CD14-positive monocyte (primary cell): ENCODE results near the gene IGFN1. TPM values are rescaled to one million over a fixed set of nuclear protein-coding genes. Genes with fewer than 3 reads are reported as not detected.

Source experiments
- DNase-seq, 3 donors: peaks; one replicate each; pipeline ENCODE4 v3.0.0-alpha.2; 2011 to 2022
- H2AFZ ChIP-seq: 2 replicates; pipeline ENCODE4 v1.6.0; 2012; ENCODE audit warnings: mild to moderate bottlenecking, low read depth, low read length, inconsistent platforms; ENCODE audit not compliant: insufficient read depth, poor library complexity, severe bottlenecking
- H3K27ac ChIP-seq, 2 donors: 1 replicate in 1 of 2; 2 replicates in 1 of 2; pipeline ENCODE4 v1.5.1; 2012 to 2013; ENCODE audit warnings: low read length in 2 of 2, control low read depth in 1 of 2, inconsistent platforms in 1 of 2, low read depth in 1 of 2, mild to moderate bottlenecking in 1 of 2
- H3K27me3 ChIP-seq, 2 donors: one replicate each; pipeline versions ENCODE4 v1.6.0 to v1.6.1; 2011 to 2013; ENCODE audit warnings: low read length in 2 of 2; ENCODE audit not compliant: control insufficient read depth in 2 of 2, insufficient read depth in 2 of 2
- H3K36me3 ChIP-seq, 2 donors: replicated peaks in 1 of 2; 1 replicate in 1 of 2; 2 replicates in 1 of 2; pipeline versions ENCODE4 v1.5.1 to v1.6.1; 2012 to 2013; ENCODE audit warnings: low read length in 2 of 2, control low read depth in 1 of 2, inconsistent platforms in 1 of 2, mild to moderate bottlenecking in 1 of 2; ENCODE audit not compliant: insufficient read depth in 2 of 2, control insufficient read depth in 1 of 2
- H3K4me1 ChIP-seq, 2 donors: 1 replicate in 1 of 2; 2 replicates in 1 of 2; pipeline versions ENCODE4 v1.5.1 to v1.6.1; 2012 to 2013; ENCODE audit warnings: low read length in 2 of 2, control low read depth in 1 of 2, inconsistent platforms in 1 of 2, mild to moderate bottlenecking in 1 of 2, moderate library complexity in 1 of 2; ENCODE audit not compliant: insufficient read depth in 2 of 2, control insufficient read depth in 1 of 2
- H3K4me2 ChIP-seq: replicated peaks from 2 replicates; pipeline ENCODE3; 2012; ENCODE audit warnings: low read length, moderate library complexity, mild to moderate bottlenecking; ENCODE audit not compliant: poor library complexity, severe bottlenecking; ENCODE audit errors: extremely low read depth
- H3K4me3 ChIP-seq, 3 experiments: fragments of 200-600 bp in 1 of 3; sonication (generic) in 1 of 3; replicated peaks in 1 of 3; 1 replicate in 2 of 3; 2 replicates in 1 of 3; pipeline ENCODE4 v1.5.1; 2011 to 2013; ENCODE audit warnings: low read length in 3 of 3, mild to moderate bottlenecking in 3 of 3, control low read depth in 2 of 3, low read depth in 2 of 3, inconsistent platforms in 1 of 3, moderate library complexity in 1 of 3
- H3K79me2 ChIP-seq: 2 replicates; pipeline ENCODE4 v1.6.0; 2012; ENCODE audit warnings: mild to moderate bottlenecking, control low read depth, inconsistent platforms, low read length, moderate library complexity; ENCODE audit not compliant: insufficient read depth
- H3K9ac ChIP-seq: 2 replicates; pipeline ENCODE4 v1.6.0; 2017; ENCODE audit warnings: low read length, mild to moderate bottlenecking; ENCODE audit not compliant: insufficient read depth, poor library complexity, severe bottlenecking
- H3K9me3 ChIP-seq, 2 donors: replicated peaks in 1 of 2; 1 replicate in 1 of 2; 2 replicates in 1 of 2; pipeline versions ENCODE4 v1.5.1 to v1.6.1; 2012 to 2013; ENCODE audit warnings: low read length in 2 of 2, control low read depth in 1 of 2; ENCODE audit not compliant: control insufficient read depth in 1 of 2, insufficient read depth in 1 of 2
- H4K20me1 ChIP-seq: 2 replicates; pipeline ENCODE4 v1.6.0; 2012; ENCODE audit warnings: mild to moderate bottlenecking, low read length, control low read depth, moderate library complexity; ENCODE audit not compliant: insufficient read depth
- H3K27ac Mint-ChIP-seq, 7 donors: one replicate each; pipeline ENCODE4 v1.8.0; 2020; ENCODE audit warnings: mild to moderate bottlenecking in 7 of 7, mixed read lengths in 7 of 7, moderate library complexity in 6 of 7, inconsistent platforms in 2 of 7
- H3K27me3 Mint-ChIP-seq, 3 donors: one replicate each; pipeline ENCODE4 v1.8.0; 2021 to 2022; ENCODE audit warnings: low read depth in 3 of 3, mild to moderate bottlenecking in 3 of 3, mixed read lengths in 3 of 3, moderate library complexity in 3 of 3, inconsistent platforms in 1 of 3
- H3K36me3 Mint-ChIP-seq, 2 donors: one replicate each; pipeline ENCODE4 v1.8.0; 2020; ENCODE audit warnings: mixed read lengths in 2 of 2, inconsistent platforms in 1 of 2, mild to moderate bottlenecking in 1 of 2
- H3K4me1 Mint-ChIP-seq: one replicate; pipeline ENCODE4 v1.8.0; 2020; ENCODE audit warnings: mild to moderate bottlenecking, mixed read lengths
- H3K4me3 Mint-ChIP-seq, 2 donors: one replicate each; pipeline ENCODE4 v1.8.0; 2020; ENCODE audit warnings: mild to moderate bottlenecking in 2 of 2, mixed read lengths in 2 of 2, moderate library complexity in 1 of 2
- H3K9me3 Mint-ChIP-seq, 7 donors: one replicate each; pipeline ENCODE4 v1.8.0; 2020 to 2022; ENCODE audit warnings: mixed read lengths in 7 of 7, mild to moderate bottlenecking in 6 of 7, moderate library complexity in 6 of 7, inconsistent platforms in 2 of 7
- WGBS: methylation state at CpG from one replicate; pipeline ENCODE4 v1.1.5; 2013; ENCODE audit warnings: missing lambda C conversion rate; ENCODE audit not compliant: insufficient coverage; 5-methylcytosine and 5-hydroxymethylcytosine counted together
- intact Hi-C, 2 donors: fragments of 100-400 bp; cut with micrococcal nuclease; formaldehyde crosslinking; loops; one replicate each; pipeline versions ENCODE4 v1.15.0 to v1.15.1; 2023
- polyA plus RNA-seq, 3 donors: library from polyadenylated mRNA; depleted of rRNA in 1 of 3; unstranded in 2 of 3; stranded (reverse) in 1 of 3; fragments of 300-500 nt in 2 of 3; fragments of >200 nt in 1 of 3; fragmentation: Illumina TruSeq in 2 of 3; gene quantifications; 1 replicate in 2 of 3; 2 replicates in 1 of 3; pipeline ENCODE4 v1.2.3, GENCODE V29; 2012 to 2021
- TF ChIP-seq, protein P1 (sequence below): fragments of 200-600 bp; IDR thresholded peaks from one replicate; pipeline ENCODE4 v1.8.0; 2022; ENCODE audit warnings: antibody characterized with exemption, mild to moderate bottlenecking

Gene IGFN1
- polyA plus RNA-seq, 3 donors: not detected

DNA sequence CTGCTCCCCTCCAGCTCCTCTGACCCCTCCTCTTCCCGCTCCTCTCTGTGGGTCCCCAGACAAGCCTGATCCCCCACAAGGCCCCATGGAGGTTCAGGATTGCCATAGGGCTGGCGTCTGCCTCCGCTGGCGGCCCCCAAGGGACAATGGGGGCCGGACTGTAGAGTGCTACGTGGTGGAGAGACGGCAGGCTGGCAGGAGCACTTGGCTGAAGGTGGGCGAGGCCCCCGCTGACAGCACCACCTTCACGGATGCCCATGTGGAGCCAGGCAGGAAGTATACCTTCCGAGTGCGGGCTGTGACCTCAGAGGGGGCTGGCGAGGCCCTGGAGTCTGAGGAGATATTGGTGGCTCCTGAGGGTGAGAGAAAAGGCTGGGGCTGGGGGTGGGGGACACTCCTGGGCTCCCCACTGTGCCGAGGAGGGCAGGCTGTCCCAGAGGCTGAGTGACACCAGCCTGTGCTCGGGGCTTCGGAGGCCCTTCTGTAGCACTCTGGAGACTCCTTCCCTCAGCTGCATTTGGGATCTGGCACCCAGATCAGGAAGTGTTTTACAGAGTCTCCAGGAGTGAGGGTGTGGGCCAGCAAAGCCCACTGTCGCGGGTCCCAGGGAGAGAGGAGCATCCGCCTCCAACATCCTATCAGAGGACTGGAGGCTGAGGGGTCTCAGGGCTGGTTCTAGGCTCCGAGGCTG, 25.9 kb downstream of the IGFN1 start:
- no peak for DNase-seq
- Mint-ChIP-seq H3K27ac (no peak overlapping the region), H3K27me3 (peaks cover 9 to 10% (median 9%) of the 10 kb centered on the region in 3 donors), H3K9me3 (no peaks in the 10 kb centered on the region), H3K4me3 (no peak overlapping the region), H3K36me3 (no peaks in the 10 kb centered on the region), H3K4me1 (no peaks in the 10 kb centered on the region)
- WGBS: 92% methylated on average over 18 of the region's 20 CpGs
- TF ChIP-seq, protein P1, sequence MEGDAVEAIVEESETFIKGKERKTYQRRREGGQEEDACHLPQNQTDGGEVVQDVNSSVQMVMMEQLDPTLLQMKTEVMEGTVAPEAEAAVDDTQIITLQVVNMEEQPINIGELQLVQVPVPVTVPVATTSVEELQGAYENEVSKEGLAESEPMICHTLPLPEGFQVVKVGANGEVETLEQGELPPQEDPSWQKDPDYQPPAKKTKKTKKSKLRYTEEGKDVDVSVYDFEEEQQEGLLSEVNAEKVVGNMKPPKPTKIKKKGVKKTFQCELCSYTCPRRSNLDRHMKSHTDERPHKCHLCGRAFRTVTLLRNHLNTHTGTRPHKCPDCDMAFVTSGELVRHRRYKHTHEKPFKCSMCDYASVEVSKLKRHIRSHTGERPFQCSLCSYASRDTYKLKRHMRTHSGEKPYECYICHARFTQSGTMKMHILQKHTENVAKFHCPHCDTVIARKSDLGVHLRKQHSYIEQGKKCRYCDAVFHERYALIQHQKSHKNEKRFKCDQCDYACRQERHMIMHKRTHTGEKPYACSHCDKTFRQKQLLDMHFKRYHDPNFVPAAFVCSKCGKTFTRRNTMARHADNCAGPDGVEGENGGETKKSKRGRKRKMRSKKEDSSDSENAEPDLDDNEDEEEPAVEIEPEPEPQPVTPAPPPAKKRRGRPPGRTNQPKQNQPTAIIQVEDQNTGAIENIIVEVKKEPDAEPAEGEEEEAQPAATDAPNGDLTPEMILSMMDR: no peak
- Histone ChIP-seq H3K9me3 (no peaks in the 10 kb centered on the region), H3K27ac (no peak overlapping the region), H3K36me3 (no peaks in the 10 kb centered on the region), H3K4me2 (no peak overlapping the region), H3K27me3 (no peaks in the 10 kb centered on the region), H4K20me1 (no peaks in the 10 kb centered on the region), H3K79me2 (no peaks in the 10 kb centered on the region), H2AFZ (no peak overlapping the region), H3K4me3 (no peak overlapping the region), H3K9ac (no peak overlapping the region), H3K4me1 (no peaks in the 10 kb centered on the region)
- intact Hi-C loops: loop anchor here in 1 of 2 donors (5.0 kb wide), 1 partner anchor 64 kb away; the partner anchor contains the start of gene TMEM9

DNA sequence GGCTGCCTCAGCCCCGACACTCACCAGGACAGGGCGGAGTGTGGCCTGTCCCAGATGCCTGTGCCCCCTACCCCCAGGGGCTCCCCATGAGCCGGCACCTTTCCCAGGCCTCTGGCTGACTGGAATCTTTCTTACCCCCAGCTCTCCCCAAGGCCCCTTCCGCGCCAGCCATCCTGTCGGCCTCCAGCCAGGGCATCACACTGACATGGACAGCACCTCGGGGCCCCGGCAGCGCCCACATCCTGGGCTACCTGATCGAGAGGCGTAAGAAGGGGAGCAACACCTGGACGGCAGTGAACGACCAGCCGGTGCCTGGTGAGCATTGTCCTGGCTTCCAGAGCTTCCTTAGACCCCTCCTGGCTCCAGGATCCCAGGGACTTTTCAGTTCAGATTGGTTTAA, 26.5 kb downstream of the IGFN1 start:
- peaks cover 3 to 6% (median 5%) of the 10 kb centered on the region in 3 donors for H3K27me3 Mint-ChIP-seq
- Histone ChIP-seq H3K4me2 (no peak overlapping the region), H4K20me1 (no peaks in the 10 kb centered on the region), H2AFZ (no peak overlapping the region), H3K27ac (no peak overlapping the region), H3K79me2 (no peaks in the 10 kb centered on the region), H3K4me3 (no peak overlapping the region), H3K4me1 (no peaks in the 10 kb centered on the region), H3K36me3 (no peaks in the 10 kb centered on the region), H3K9ac (no peak overlapping the region), H3K9me3 (no peaks in the 10 kb centered on the region), H3K27me3 (no peaks in the 10 kb centered on the region)
- 95% methylated on average over 11 of the region's 14 CpGs for WGBS
- intact Hi-C loops: loop anchor here in 1 of 2 donors (5.0 kb wide), 1 partner anchor 65 kb away; the partner anchor contains the start of gene TMEM9
- no peak for DNase-seq
- H3K4me3 Mint-ChIP-seq: no peak overlapping the region
- no peaks in the 10 kb centered on the region for H3K36me3 Mint-ChIP-seq
- H3K9me3 Mint-ChIP-seq: no peaks in the 10 kb centered on the region
- TF ChIP-seq, protein P1: no peak
- H3K27ac Mint-ChIP-seq: no peak overlapping the region
- no peaks in the 10 kb centered on the region for H3K4me1 Mint-ChIP-seq
